Measurements from ENCODE around the gene PORCN.

DNA sequence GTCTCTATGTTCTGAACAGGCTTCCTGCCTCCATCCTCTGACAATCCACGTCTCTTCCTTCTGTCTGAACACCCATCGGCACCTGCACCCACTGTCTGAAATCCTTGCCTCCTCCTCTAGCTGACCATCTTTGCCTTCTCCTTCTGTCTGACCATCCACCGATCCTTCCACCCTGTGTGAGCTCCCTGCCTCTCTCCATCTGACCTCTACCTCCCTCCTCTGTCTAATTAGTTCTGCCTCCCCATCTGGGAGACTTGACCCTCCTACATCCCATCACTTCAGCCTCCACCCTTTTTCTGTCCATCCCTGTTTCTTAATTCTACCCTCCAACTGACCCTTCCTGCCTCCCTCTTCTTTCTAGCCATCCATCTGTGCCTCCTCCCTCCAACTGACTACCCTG lies 48.8 kb upstream of the PORCN start:
- TF ChIP-seq POLR2A (IDR thresholded peaks at IDR 0.05), result no peak
- TF ChIP-seq, protein P1, sequence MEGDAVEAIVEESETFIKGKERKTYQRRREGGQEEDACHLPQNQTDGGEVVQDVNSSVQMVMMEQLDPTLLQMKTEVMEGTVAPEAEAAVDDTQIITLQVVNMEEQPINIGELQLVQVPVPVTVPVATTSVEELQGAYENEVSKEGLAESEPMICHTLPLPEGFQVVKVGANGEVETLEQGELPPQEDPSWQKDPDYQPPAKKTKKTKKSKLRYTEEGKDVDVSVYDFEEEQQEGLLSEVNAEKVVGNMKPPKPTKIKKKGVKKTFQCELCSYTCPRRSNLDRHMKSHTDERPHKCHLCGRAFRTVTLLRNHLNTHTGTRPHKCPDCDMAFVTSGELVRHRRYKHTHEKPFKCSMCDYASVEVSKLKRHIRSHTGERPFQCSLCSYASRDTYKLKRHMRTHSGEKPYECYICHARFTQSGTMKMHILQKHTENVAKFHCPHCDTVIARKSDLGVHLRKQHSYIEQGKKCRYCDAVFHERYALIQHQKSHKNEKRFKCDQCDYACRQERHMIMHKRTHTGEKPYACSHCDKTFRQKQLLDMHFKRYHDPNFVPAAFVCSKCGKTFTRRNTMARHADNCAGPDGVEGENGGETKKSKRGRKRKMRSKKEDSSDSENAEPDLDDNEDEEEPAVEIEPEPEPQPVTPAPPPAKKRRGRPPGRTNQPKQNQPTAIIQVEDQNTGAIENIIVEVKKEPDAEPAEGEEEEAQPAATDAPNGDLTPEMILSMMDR (IDR thresholded peaks at IDR 0.05), result no peak

Measured in right lobe of liver (tissue), 4 donors.